ENCODE data around the gene DLEU7. TPM values are rescaled to one million over a fixed set of nuclear protein-coding genes. Genes with fewer than 3 reads are reported as not detected.

Gene DLEU7
- total and polyA plus RNA-seq, 2 of the 13 experiments (the other 11 are each of a cell fraction or from before 2014, with no cell fraction given) = not detected

DNA sequence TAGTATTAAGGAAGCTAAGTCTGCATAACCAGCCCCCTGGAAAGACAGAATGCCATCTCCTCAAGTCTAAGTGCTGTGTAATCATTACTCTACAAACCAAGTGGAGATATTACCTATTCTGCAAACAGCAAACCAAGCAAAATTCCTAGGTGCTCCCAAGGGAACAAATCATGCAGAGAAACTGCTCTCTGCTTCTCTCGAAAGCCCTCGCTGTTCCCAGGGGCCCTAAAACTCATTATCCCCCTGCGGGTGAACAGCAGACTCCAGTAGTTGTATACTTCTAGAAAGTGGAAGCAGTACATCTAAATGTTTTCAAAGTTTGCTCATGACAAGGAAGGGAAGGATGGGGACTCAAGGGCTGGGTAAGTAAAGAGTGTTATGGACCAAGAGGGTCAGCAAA lies 3.2 kb downstream of the DLEU7 start (continued):
- TF ChIP-seq, protein P1, sequence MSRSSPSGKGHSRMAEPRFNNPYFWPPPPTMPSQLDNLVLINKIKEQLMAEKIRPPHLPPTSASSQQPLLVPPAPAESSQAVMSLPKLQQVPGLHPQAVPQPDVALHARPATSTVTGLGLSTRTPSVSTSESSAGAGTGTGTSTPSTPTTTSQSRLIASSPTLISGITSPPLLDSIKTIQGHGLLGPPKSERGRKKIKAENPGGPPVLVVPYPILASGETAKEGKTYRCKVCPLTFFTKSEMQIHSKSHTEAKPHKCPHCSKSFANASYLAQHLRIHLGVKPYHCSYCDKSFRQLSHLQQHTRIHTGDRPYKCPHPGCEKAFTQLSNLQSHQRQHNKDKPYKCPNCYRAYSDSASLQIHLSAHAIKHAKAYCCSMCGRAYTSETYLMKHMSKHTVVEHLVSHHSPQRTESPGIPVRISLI (CRISPR knock-in tag; IDR thresholded peaks at IDR 0.05; ENCODE audit: borderline replicate concordance) = no peak
- no peak for TF ChIP-seq ZNF543 (CRISPR knock-in tag; IDR thresholded peaks at IDR 0.05)
- TF ChIP-seq CCAR2 (optimal IDR thresholded peaks at IDR 0.05; ENCODE audit: low read depth, low read length) = no peak
- TF ChIP-seq ZNF251 (CRISPR knock-in tag; IDR thresholded peaks at IDR 0.05) = no peak
- no peak for TF ChIP-seq ZNF782 (CRISPR knock-in tag; IDR thresholded peaks at IDR 0.05; ENCODE audit: borderline replicate concordance)
- TF ChIP-seq NR0B2 (CRISPR knock-in tag; IDR thresholded peaks at IDR 0.05) = no peak
- no peak for TF ChIP-seq RNF2 (conservative IDR thresholded peaks at IDR 0.05; ENCODE audit: low read depth)
- no peak for TF ChIP-seq KLF12 (CRISPR knock-in tag; IDR thresholded peaks at IDR 0.05; ENCODE audit: borderline replicate concordance)
- no peak for TF ChIP-seq POGZ (CRISPR knock-in tag; IDR thresholded peaks at IDR 0.05)
- TF ChIP-seq ZNF432 (CRISPR knock-in tag; IDR thresholded peaks at IDR 0.05; ENCODE audit: borderline replicate concordance) = no peak

DNA sequence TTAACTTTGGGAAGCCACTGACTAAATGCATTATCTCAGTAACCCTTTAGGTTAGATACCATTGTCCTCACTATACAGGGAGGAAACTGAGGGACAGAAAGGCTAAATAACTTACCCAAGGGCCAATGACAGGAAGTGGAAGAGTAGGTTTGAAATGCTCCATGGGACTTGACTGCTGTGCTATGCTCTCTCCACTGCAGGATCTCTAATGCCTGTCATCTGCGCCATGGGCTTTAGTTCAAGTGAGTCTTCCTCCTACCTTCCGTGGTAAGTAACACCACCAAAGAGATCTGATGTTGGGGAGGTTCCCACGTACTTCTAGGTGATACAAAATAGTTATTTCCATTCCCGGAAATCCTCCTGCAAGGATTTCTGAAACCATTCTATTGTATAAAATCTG lies 3.7 kb downstream of the DLEU7 start:
- WGBS (ENCODE audit: low lambda C conversion rate) = 76% methylated on average over 4 of the region's 4 CpGs
- Histone ChIP-seq H2AFZ (ENCODE audit: low read length) (no peak overlapping the region), H3K4me2 (ENCODE audit: low read depth, low read length) (no peak overlapping the region), H3K27ac (ENCODE audit: extremely low read length, insufficient read depth, low read length) (no peak overlapping the region), H3K9me3 (ENCODE audit: low read length) (no peaks in the 10 kb centered on the region), H3K4me3 (replicated peaks in 1 of 3; ENCODE audit: insufficient read depth in 1 of 3, low read depth in 2 of 3, low read length in 3 of 3) (no peak overlapping the region), H3K79me2 (ENCODE audit: insufficient read depth, low read length) (no peaks in the 10 kb centered on the region), H3K9ac (ENCODE audit: insufficient read depth, low read depth, low read length) (no peak overlapping the region), H4K20me1 (ENCODE audit: insufficient read depth, low read length) (no peaks in the 10 kb centered on the region), H3K4me1 (ENCODE audit: insufficient read depth, low read length) (no peaks in the 10 kb centered on the region), H3K27me3 (ENCODE audit: control insufficient read depth in 1 of 2, insufficient read depth in 2 of 2, low read length in 2 of 2) (no peaks in the 10 kb centered on the region), H3K36me3 (replicated peaks in 1 of 2; ENCODE audit: control insufficient read depth in 1 of 2, insufficient read depth in 2 of 2, low read length in 2 of 2) (no peaks in the 10 kb centered on the region)
- ATAC-seq (no peak), DNase-seq (ENCODE audit: low spot score) (no peak), FAIRE-seq (no peak)
- BruUV-seq (replicated peaks) = no TSS peak
- in situ Hi-C loops (cut with HindIII; ENCODE audit: extremely low pct_ligation_motif_present, low pct_unique_long_range_greater_than_20kb) (no loop called here), intact Hi-C loops (cut with micrococcal nuclease; ENCODE audit: unreplicated experiment) (no loop called here)
- CTCF ChIA-PET (ENCODE audit: low intra/inter-chr PET ratio, low total read pairs) = no interaction called here
- POLR2A ChIA-PET = no interaction called here
- TF ChIP-seq ZNF446 (CRISPR knock-in tag; IDR thresholded peaks at IDR 0.05) = no peak
- TF ChIP-seq CBX1 (IDR thresholded peaks at IDR 0.05; ENCODE audit: low read depth) = no peak
- TF ChIP-seq ZNF7 (CRISPR knock-in tag; IDR thresholded peaks at IDR 0.05) = no peak
- no peak for TF ChIP-seq ZNF430 (CRISPR knock-in tag; IDR thresholded peaks at IDR 0.05)
- TF ChIP-seq, protein P2, sequence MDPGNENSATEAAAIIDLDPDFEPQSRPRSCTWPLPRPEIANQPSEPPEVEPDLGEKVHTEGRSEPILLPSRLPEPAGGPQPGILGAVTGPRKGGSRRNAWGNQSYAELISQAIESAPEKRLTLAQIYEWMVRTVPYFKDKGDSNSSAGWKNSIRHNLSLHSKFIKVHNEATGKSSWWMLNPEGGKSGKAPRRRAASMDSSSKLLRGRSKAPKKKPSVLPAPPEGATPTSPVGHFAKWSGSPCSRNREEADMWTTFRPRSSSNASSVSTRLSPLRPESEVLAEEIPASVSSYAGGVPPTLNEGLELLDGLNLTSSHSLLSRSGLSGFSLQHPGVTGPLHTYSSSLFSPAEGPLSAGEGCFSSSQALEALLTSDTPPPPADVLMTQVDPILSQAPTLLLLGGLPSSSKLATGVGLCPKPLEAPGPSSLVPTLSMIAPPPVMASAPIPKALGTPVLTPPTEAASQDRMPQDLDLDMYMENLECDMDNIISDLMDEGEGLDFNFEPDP (CRISPR knock-in tag; conservative IDR thresholded peaks at IDR 0.05) = no peak
- TF ChIP-seq MIXL1 (CRISPR knock-in tag; IDR thresholded peaks at IDR 0.05) = no peak
- TF ChIP-seq, protein P3, sequence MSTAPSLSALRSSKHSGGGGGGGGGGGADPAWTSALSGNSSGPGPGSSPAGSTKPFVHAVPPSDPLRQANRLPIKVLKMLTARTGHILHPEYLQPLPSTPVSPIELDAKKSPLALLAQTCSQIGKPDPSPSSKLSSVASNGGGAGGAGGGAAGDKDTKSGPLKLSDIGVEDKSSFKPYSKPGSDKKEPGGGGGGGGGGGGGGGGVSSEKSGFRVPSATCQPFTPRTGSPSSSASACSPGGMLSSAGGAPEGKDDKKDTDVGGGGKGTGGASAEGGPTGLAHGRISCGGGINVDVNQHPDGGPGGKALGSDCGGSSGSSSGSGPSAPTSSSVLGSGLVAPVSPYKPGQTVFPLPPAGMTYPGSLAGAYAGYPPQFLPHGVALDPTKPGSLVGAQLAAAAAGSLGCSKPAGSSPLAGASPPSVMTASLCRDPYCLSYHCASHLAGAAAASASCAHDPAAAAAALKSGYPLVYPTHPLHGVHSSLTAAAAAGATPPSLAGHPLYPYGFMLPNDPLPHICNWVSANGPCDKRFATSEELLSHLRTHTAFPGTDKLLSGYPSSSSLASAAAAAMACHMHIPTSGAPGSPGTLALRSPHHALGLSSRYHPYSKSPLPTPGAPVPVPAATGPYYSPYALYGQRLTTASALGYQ (CRISPR knock-in tag; IDR thresholded peaks at IDR 0.05) = no peak
- TF ChIP-seq JUND (CRISPR knock-in tag; IDR thresholded peaks at IDR 0.05) = no peak
- no peak for TF ChIP-seq GPN1 (CRISPR knock-in tag; IDR thresholded peaks at IDR 0.05; ENCODE audit: borderline replicate concordance)
- TF ChIP-seq, protein P4, sequence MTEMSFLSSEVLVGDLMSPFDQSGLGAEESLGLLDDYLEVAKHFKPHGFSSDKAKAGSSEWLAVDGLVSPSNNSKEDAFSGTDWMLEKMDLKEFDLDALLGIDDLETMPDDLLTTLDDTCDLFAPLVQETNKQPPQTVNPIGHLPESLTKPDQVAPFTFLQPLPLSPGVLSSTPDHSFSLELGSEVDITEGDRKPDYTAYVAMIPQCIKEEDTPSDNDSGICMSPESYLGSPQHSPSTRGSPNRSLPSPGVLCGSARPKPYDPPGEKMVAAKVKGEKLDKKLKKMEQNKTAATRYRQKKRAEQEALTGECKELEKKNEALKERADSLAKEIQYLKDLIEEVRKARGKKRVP (CRISPR knock-in tag; IDR thresholded peaks at IDR 0.05) = no peak
- no peak for TF ChIP-seq ARNTL (CRISPR knock-in tag; IDR thresholded peaks at IDR 0.05)
